ENCODE measurements around the gene CRISPLD2. TPM values are rescaled to one million over a fixed set of nuclear protein-coding genes. Genes with fewer than 3 reads are reported as not detected.

Gene CRISPLD2
- 1.5 TPM for polyA plus RNA-seq (2013, experiment 1 of 2)
- polyA plus RNA-seq (2013, experiment 2 of 2): 2.7 TPM

- H3K9me3 ChIP-seq (ENCODE audit: insufficient read depth, low read depth, low read length): no peaks in the 10 kb centered on the region
- H3K27ac ChIP-seq (ENCODE audit: low read depth, low read length): no peak within 1 kb of the TSS
- peak within 1 kb of the TSS; percentile 64 for H3K4me3 ChIP-seq (ENCODE audit: low read length)
- 5% methylated on average over 53 of the region's 53 CpGs for WGBS
- peak within 1 kb of the TSS; percentile 63 for H3K9ac ChIP-seq (ENCODE audit: low read depth, low read length)
- H3K27me3 ChIP-seq (ENCODE audit: insufficient read depth, low read length): peaks cover 39% of the 10 kb centered on the region
- H3K36me3 ChIP-seq (ENCODE audit: insufficient read depth, low read length): no peaks in the 10 kb centered on the region
- H3K4me1 ChIP-seq (ENCODE audit: insufficient read depth, low read length): no peaks in the 10 kb centered on the region
Observed at GRCh38 chr16:84819644-84820304, at the start of gene CRISPLD2. TSS of gene CRISPLD2 (plus strand) at chr16:84819985. CDS start at chr16:84838496, 18,511 bp downstream.

GRCh38 chr16:84773312-84773711 is 46.5 kb upstream of the CRISPLD2 start:
- Histone ChIP-seq H3K9me3 (ENCODE audit: insufficient read depth, low read depth, low read length) (no peaks in the 10 kb centered on the region), H3K9ac (ENCODE audit: low read depth, low read length) (no peak overlapping the region), H3K4me1 (ENCODE audit: insufficient read depth, low read length) (no peaks in the 10 kb centered on the region), H3K36me3 (ENCODE audit: insufficient read depth, low read length) (peaks cover 93% of the 10 kb centered on the region), H3K27ac (ENCODE audit: low read depth, low read length) (no peak overlapping the region), H3K4me3 (ENCODE audit: low read length) (no peak overlapping the region), H3K27me3 (ENCODE audit: insufficient read depth, low read length) (no peaks in the 10 kb centered on the region)
- WGBS: 94% methylated on average over 10 of the region's 10 CpGs

GRCh38 chr16:84774810-84775209 is 45.0 kb upstream of the CRISPLD2 start:
- H3K9ac ChIP-seq (ENCODE audit: low read depth, low read length): no peak overlapping the region
- H3K27me3 ChIP-seq (ENCODE audit: insufficient read depth, low read length): no peaks in the 10 kb centered on the region
- H3K36me3 ChIP-seq (ENCODE audit: insufficient read depth, low read length): peaks cover 93% of the 10 kb centered on the region
- H3K9me3 ChIP-seq (ENCODE audit: insufficient read depth, low read depth, low read length): no peaks in the 10 kb centered on the region
- H3K4me3 ChIP-seq (ENCODE audit: low read length): no peak overlapping the region
- no peak overlapping the region for H3K27ac ChIP-seq (ENCODE audit: low read depth, low read length)
- WGBS: 97% methylated on average over 4 of the region's 4 CpGs
- no peaks in the 10 kb centered on the region for H3K4me1 ChIP-seq (ENCODE audit: insufficient read depth, low read length)

GRCh38 chr16:84775262-84775810 is 44.4 kb upstream of the CRISPLD2 start:
- no peak overlapping the region for H3K4me3 ChIP-seq (ENCODE audit: low read length)
- no peaks in the 10 kb centered on the region for H3K9me3 ChIP-seq (ENCODE audit: insufficient read depth, low read depth, low read length)
- H3K27me3 ChIP-seq (ENCODE audit: insufficient read depth, low read length): no peaks in the 10 kb centered on the region
- no peak overlapping the region for H3K27ac ChIP-seq (ENCODE audit: low read depth, low read length)
- H3K4me1 ChIP-seq (ENCODE audit: insufficient read depth, low read length): no peaks in the 10 kb centered on the region
- H3K9ac ChIP-seq (ENCODE audit: low read depth, low read length): no peak overlapping the region
- WGBS: 95% methylated on average over 14 of the region's 14 CpGs
- peaks cover 92% of the 10 kb centered on the region for H3K36me3 ChIP-seq (ENCODE audit: insufficient read depth, low read length)

- 97% methylated on average over 5 of the region's 5 CpGs for WGBS
- H3K9ac ChIP-seq (ENCODE audit: low read depth, low read length): no peak overlapping the region
- H3K4me3 ChIP-seq (ENCODE audit: low read length): no peak overlapping the region
- no peak overlapping the region for H3K27ac ChIP-seq (ENCODE audit: low read depth, low read length)
- H3K36me3 ChIP-seq (ENCODE audit: insufficient read depth, low read length): peaks cover 78% of the 10 kb centered on the region
- H3K27me3 ChIP-seq (ENCODE audit: insufficient read depth, low read length): no peaks in the 10 kb centered on the region
- H3K9me3 ChIP-seq (ENCODE audit: insufficient read depth, low read depth, low read length): no peaks in the 10 kb centered on the region
- H3K4me1 ChIP-seq (ENCODE audit: insufficient read depth, low read length): no peaks in the 10 kb centered on the region
Observed at GRCh38 chr16:84777435-84777834, 42.4 kb upstream of the CRISPLD2 start.

GRCh38 chr16:84778720-84779119 is 41.1 kb upstream of the CRISPLD2 start:
- no peaks in the 10 kb centered on the region for H3K27me3 ChIP-seq (ENCODE audit: insufficient read depth, low read length)
- H3K36me3 ChIP-seq (ENCODE audit: insufficient read depth, low read length): peaks cover 65% of the 10 kb centered on the region
- WGBS: 97% methylated on average over 18 of the region's 18 CpGs
- H3K4me3 ChIP-seq (ENCODE audit: low read length): no peak overlapping the region
- no peak overlapping the region for H3K27ac ChIP-seq (ENCODE audit: low read depth, low read length)
- H3K4me1 ChIP-seq (ENCODE audit: insufficient read depth, low read length): no peaks in the 10 kb centered on the region
- H3K9ac ChIP-seq (ENCODE audit: low read depth, low read length): no peak overlapping the region
- H3K9me3 ChIP-seq (ENCODE audit: insufficient read depth, low read depth, low read length): no peaks in the 10 kb centered on the region

GRCh38 chr16:84780063-84780462 is 39.7 kb upstream of the CRISPLD2 start:
- Histone ChIP-seq H3K4me3 (ENCODE audit: low read length) (no peak overlapping the region), H3K9me3 (ENCODE audit: insufficient read depth, low read depth, low read length) (no peaks in the 10 kb centered on the region), H3K36me3 (ENCODE audit: insufficient read depth, low read length) (peaks cover 52% of the 10 kb centered on the region), H3K27me3 (ENCODE audit: insufficient read depth, low read length) (no peaks in the 10 kb centered on the region), H3K27ac (ENCODE audit: low read depth, low read length) (no peak overlapping the region), H3K4me1 (ENCODE audit: insufficient read depth, low read length) (no peaks in the 10 kb centered on the region), H3K9ac (ENCODE audit: low read depth, low read length) (no peak overlapping the region)
- 95% methylated on average over 10 of the region's 11 CpGs for WGBS

GRCh38 chr16:84780544-84781376 is 39.0 kb upstream of the CRISPLD2 start:
- Histone ChIP-seq H3K27ac (ENCODE audit: low read depth, low read length) (no peak overlapping the region), H3K4me3 (ENCODE audit: low read length) (no peak overlapping the region), H3K36me3 (ENCODE audit: insufficient read depth, low read length) (peaks cover 45% of the 10 kb centered on the region), H3K27me3 (ENCODE audit: insufficient read depth, low read length) (no peaks in the 10 kb centered on the region), H3K9ac (ENCODE audit: low read depth, low read length) (no peak overlapping the region), H3K4me1 (ENCODE audit: insufficient read depth, low read length) (no peaks in the 10 kb centered on the region), H3K9me3 (ENCODE audit: insufficient read depth, low read depth, low read length) (no peaks in the 10 kb centered on the region)
- WGBS: 94% methylated on average over 12 of the region's 12 CpGs

GRCh38 chr16:84782846-84783245 is 36.9 kb upstream of the CRISPLD2 start:
- 93% methylated on average over 2 of the region's 2 CpGs for WGBS
- no peak overlapping the region for H3K9ac ChIP-seq (ENCODE audit: low read depth, low read length)
- H3K27ac ChIP-seq (ENCODE audit: low read depth, low read length): no peak overlapping the region
- H3K27me3 ChIP-seq (ENCODE audit: insufficient read depth, low read length): no peaks in the 10 kb centered on the region
- H3K9me3 ChIP-seq (ENCODE audit: insufficient read depth, low read depth, low read length): no peaks in the 10 kb centered on the region
- peaks cover 24% of the 10 kb centered on the region for H3K36me3 ChIP-seq (ENCODE audit: insufficient read depth, low read length)
- no peak overlapping the region for H3K4me3 ChIP-seq (ENCODE audit: low read length)
- no peaks in the 10 kb centered on the region for H3K4me1 ChIP-seq (ENCODE audit: insufficient read depth, low read length)

GRCh38 chr16:84785843-84786581 is 33.8 kb upstream of the CRISPLD2 start:
- WGBS: 94% methylated on average over 11 of the region's 11 CpGs
- Histone ChIP-seq H3K4me3 (ENCODE audit: low read length) (no peak overlapping the region), H3K27me3 (ENCODE audit: insufficient read depth, low read length) (no peaks in the 10 kb centered on the region), H3K27ac (ENCODE audit: low read depth, low read length) (no peak overlapping the region), H3K9me3 (ENCODE audit: insufficient read depth, low read depth, low read length) (no peaks in the 10 kb centered on the region), H3K36me3 (ENCODE audit: insufficient read depth, low read length) (no peaks in the 10 kb centered on the region), H3K9ac (ENCODE audit: low read depth, low read length) (no peak overlapping the region), H3K4me1 (ENCODE audit: insufficient read depth, low read length) (no peaks in the 10 kb centered on the region)
